ENCODE results near the gene CBLB. TPM values are rescaled to one million over a fixed set of nuclear protein-coding genes. Genes with fewer than 3 reads are reported as not detected.
"Not testable (repeated sequence)": the region's sequence is repeated elsewhere in the genome, so short reads cannot be mapped to it uniquely, and the experiment has no call there.

CBLB gene
- polyA plus RNA-seq, 1 experiment: 24.7 TPM

- no peaks in the 10 kb centered on the region for H3K27me3 ChIP-seq (ENCODE audit: control insufficient read depth, insufficient read depth, low read length)
- ChIA-PET POLR2A (interaction anchor here (0.6 to 2.4 kb wide), 6 partner anchors 12 to 787 kb away, joined by 3 to 13 read pairs (median 7); partner anchors contain the start of gene CBLB), CTCF (interaction anchor here (1.6 kb wide), 1 partner anchor 787 kb away, joined by 5 read pairs; no protein-coding TSS in a partner anchor)
- no peaks in the 10 kb centered on the region for H3K9me3 ChIP-seq (ENCODE audit: control insufficient read depth, insufficient read depth, low read length)
- no peak for DNase-seq (ENCODE audit: low read depth, low spot score)
- TF ChIP-seq, protein P1, sequence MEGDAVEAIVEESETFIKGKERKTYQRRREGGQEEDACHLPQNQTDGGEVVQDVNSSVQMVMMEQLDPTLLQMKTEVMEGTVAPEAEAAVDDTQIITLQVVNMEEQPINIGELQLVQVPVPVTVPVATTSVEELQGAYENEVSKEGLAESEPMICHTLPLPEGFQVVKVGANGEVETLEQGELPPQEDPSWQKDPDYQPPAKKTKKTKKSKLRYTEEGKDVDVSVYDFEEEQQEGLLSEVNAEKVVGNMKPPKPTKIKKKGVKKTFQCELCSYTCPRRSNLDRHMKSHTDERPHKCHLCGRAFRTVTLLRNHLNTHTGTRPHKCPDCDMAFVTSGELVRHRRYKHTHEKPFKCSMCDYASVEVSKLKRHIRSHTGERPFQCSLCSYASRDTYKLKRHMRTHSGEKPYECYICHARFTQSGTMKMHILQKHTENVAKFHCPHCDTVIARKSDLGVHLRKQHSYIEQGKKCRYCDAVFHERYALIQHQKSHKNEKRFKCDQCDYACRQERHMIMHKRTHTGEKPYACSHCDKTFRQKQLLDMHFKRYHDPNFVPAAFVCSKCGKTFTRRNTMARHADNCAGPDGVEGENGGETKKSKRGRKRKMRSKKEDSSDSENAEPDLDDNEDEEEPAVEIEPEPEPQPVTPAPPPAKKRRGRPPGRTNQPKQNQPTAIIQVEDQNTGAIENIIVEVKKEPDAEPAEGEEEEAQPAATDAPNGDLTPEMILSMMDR (IDR thresholded peaks at IDR 0.05; ENCODE audit: low read depth, low read length): no peak
- H3K27ac ChIP-seq (ENCODE audit: low read depth, low read length): no peak overlapping the region
- no peak overlapping the region for H3K4me3 ChIP-seq (ENCODE audit: low read depth, low read length)
Observed at GRCh38 chr3:105822171-105823123, 46.4 kb downstream of the CBLB start.

DNA sequence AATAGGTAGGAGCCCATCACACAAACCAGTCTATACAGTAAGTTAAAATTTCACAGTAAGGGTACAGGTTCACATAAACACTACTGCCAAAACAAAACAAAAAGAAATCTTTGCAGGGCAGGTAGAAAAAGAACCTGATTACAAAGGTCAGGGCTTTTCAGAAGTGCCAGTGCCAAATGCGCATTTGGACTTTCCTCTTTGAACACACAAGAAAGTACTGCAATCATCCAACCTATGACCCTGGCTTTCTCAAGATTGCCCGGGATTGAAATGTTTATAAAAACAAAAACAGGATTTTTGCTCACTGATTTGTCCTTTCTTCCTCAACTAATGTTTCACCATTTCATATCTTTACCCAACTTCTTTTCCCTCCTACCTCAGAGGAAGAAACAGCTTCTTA, 47.4 kb downstream of the CBLB start:
- no peaks in the 10 kb centered on the region for H3K27me3 ChIP-seq (ENCODE audit: control insufficient read depth, insufficient read depth, low read length)
- H3K9me3 ChIP-seq (ENCODE audit: control insufficient read depth, insufficient read depth, low read length): no peaks in the 10 kb centered on the region
- CTCF ChIA-PET: interaction anchor here (1.6 kb wide), 1 partner anchor 788 kb away, joined by 5 read pairs; no protein-coding TSS in a partner anchor
- H3K4me3 ChIP-seq (ENCODE audit: low read depth, low read length): no peak overlapping the region
- TF ChIP-seq, protein P1 (IDR thresholded peaks at IDR 0.05; ENCODE audit: low read depth, low read length): no peak
- POLR2A ChIA-PET: no interaction called here
- DNase-seq (ENCODE audit: low read depth, low spot score): no peak
- no peak overlapping the region for H3K27ac ChIP-seq (ENCODE audit: low read depth, low read length)

DNA sequence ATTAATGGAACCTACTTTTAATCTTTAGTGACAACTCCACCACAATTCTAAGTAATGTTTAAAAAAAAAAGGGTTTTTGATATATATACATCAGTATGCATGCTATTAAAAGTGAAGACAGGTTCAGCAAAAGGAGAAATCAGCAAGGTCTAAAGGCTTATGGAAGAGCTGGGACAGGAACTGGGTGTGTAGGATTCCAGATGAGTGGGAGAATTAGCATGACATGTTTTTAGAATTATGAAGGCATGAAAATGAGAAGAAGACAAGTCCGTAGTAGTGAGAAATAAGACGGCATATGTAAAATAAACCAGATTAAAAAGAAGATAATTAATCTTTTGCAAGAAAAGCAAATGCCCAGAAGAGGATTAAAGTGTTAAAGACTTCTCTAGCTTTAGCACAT, 52.0 kb downstream of the CBLB start:
- no peak for DNase-seq (ENCODE audit: low read depth, low spot score)
- Histone ChIP-seq H3K4me3 (ENCODE audit: low read depth, low read length) (no peak overlapping the region), H3K27me3 (ENCODE audit: control insufficient read depth, insufficient read depth, low read length) (no peaks in the 10 kb centered on the region), H3K9me3 (ENCODE audit: control insufficient read depth, insufficient read depth, low read length) (no peaks in the 10 kb centered on the region), H3K27ac (ENCODE audit: low read depth, low read length) (no peak overlapping the region)
- CTCF ChIA-PET: no interaction called here
- POLR2A ChIA-PET: interaction anchor here (0.6 kb wide), 1 partner anchor 11 kb away, joined by 9 read pairs; no protein-coding TSS in a partner anchor
- TF ChIP-seq, protein P1 (IDR thresholded peaks at IDR 0.05; ENCODE audit: low read depth, low read length): no peak

GRCh38 chr3:105815331-105815730, 53.5 kb downstream of the CBLB start:
- DNase-seq (ENCODE audit: low read depth, low spot score); H3K27me3 ChIP-seq (ENCODE audit: control insufficient read depth, insufficient read depth, low read length); CTCF ChIA-PET; POLR2A ChIA-PET; H3K27ac ChIP-seq (ENCODE audit: low read depth, low read length); H3K9me3 ChIP-seq (ENCODE audit: control insufficient read depth, insufficient read depth, low read length); H3K4me3 ChIP-seq (ENCODE audit: low read depth, low read length): not testable (repeated sequence)

DNA sequence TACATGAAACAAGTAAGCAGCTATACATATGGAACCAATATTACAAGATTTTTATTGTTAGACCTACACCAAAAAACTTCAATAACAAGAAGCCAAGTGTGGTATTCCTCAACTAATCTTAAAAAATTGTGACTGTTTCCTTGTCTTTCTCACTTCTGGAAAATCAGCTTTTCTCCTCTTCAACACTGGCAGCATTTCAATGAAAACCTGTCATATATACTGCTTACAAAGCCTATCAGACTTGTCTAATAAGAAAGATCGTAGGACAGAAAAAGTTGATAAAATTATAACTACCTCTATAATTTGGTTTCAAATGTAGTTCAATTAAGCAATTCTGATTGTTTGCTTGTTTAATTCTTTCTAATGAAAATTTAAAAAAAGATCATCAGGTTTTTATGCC, 55.1 kb downstream of the CBLB start:
- POLR2A ChIA-PET: no interaction called here

More for the DNA sequence above, 55.1 kb downstream of the CBLB start:
- Histone ChIP-seq H3K9me3 (ENCODE audit: control insufficient read depth, insufficient read depth, low read length) (no peaks in the 10 kb centered on the region), H3K4me3 (ENCODE audit: low read depth, low read length) (no peak overlapping the region), H3K27me3 (ENCODE audit: control insufficient read depth, insufficient read depth, low read length) (no peaks in the 10 kb centered on the region), H3K27ac (ENCODE audit: low read depth, low read length) (no peak overlapping the region)
- TF ChIP-seq, protein P1 (IDR thresholded peaks at IDR 0.05; ENCODE audit: low read depth, low read length): no peak
- DNase-seq (ENCODE audit: low read depth, low spot score): no peak
- CTCF ChIA-PET: no interaction called here

Data from AG04450 (cell line).